Activated CD4-positive, alpha-beta T cell treated with anti-CD3 and anti-CD28 coated beads, Interleukin-2, amount 10 ng/mL, durations not matched to agents 24 days and 14 days (primary cell): ENCODE data around the gene CCDC188. TPM values are rescaled to one million over a fixed set of nuclear protein-coding genes. Genes with fewer than 3 reads are reported as not detected.
A peak's percentile ranks its signal among the peaks of the same experiment; 100 is the strongest.
"Not testable (repeated sequence)": the region's sequence is repeated elsewhere in the genome, so short reads cannot be mapped to it uniquely, and the experiment has no call there.

Experiments used
- DNase-seq: peaks from one replicate; pipeline ENCODE4 v3.0.0; 2022
- H3K27ac Mint-ChIP-seq: one replicate; pipeline ENCODE4 v1.8.0; 2022; ENCODE audit warnings: mild to moderate bottlenecking, mixed read lengths
- H3K27me3 Mint-ChIP-seq: one replicate; pipeline ENCODE4 v1.8.0; 2022; ENCODE audit warnings: mixed read lengths
- H3K36me3 Mint-ChIP-seq: one replicate; pipeline ENCODE4 v1.8.0; 2022; ENCODE audit warnings: low read depth, mild to moderate bottlenecking, mixed read lengths
- H3K4me1 Mint-ChIP-seq: one replicate; pipeline ENCODE4 v1.8.0; 2021; ENCODE audit warnings: mixed read lengths
- H3K4me3 Mint-ChIP-seq: one replicate; pipeline ENCODE4 v1.8.0; 2022; ENCODE audit warnings: mild to moderate bottlenecking, moderate library complexity, mixed read lengths
- H3K9me3 Mint-ChIP-seq: one replicate; pipeline ENCODE4 v1.8.0; 2021; ENCODE audit warnings: mixed read lengths
- intact Hi-C: fragments of 100-400 bp; cut with micrococcal nuclease; formaldehyde crosslinking; loops from one replicate; pipeline ENCODE4 v1.15.1; 2023
- total RNA-seq: library from RNA; stranded (reverse); gene quantifications from 2 replicates; pipeline ENCODE4 v1.2.3, GENCODE V29; 2022

CCDC188 gene
- total RNA-seq, 1 donor from 2014 or later: not detected

DNA sequence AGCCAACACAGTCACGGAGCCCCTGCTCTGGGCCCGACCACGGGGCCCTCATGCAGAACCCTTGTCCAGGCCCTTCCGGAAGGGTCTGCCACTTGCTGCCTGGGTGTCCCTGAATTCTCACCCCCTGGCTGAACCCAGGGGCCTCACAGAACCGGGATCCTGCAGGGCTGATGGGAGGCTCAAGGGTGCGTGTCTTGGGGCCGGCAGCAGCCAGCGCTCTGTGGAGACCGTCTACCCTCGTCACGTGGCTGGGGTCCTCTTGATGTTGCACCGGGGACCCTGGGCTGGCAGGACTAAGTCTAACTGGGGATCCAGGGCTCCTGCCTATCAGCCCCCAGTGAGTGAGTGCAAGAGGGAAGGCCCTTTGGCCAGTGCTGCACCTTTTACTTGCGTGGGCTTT, 19.3 kb upstream of the CCDC188 start:
- Mint-ChIP-seq H3K27me3 (no peaks in the 10 kb centered on the region), H3K4me3 (no peak overlapping the region), H3K36me3 (no peaks in the 10 kb centered on the region), H3K9me3 (no peaks in the 10 kb centered on the region), H3K4me1 (no peaks in the 10 kb centered on the region), H3K27ac (no peak overlapping the region)
- no peak for DNase-seq
- intact Hi-C loops: no loop called here

DNA sequence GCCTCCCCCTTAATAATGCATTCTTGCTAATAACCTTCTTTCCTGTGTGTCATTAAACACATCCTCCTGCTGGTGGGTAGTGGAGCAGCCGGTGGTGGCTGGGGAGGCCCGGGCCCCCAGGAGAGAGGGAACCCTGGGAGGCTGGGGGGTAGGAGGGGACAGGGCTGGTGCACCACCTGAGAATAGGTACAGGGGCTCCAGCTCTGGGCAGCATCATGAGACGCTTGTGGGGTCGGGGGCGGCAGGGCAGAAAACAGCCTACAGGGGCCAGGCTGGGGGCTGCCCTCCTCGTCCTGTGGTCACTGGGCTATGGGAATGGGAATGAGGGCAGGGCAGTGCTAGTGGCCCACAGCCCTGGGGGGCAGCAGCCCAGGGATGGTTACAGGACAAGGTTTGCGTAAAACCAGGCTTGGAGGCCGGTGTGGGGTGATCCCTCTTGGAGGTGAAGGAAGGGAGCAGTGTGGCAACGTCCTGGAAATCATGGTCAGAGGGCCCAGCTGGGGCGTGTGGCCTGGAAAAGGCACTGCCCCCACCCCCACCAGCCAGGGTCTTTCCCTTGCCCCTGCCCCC, 18.5 kb upstream of the CCDC188 start:
- Mint-ChIP-seq H3K27ac (no peak overlapping the region), H3K27me3 (no peaks in the 10 kb centered on the region), H3K9me3 (peaks cover 1% of the 10 kb centered on the region), H3K4me3 (no peak overlapping the region), H3K4me1 (no peaks in the 10 kb centered on the region), H3K36me3 (no peaks in the 10 kb centered on the region)
- DNase-seq: no peak
- intact Hi-C loops: no loop called here

DNA sequence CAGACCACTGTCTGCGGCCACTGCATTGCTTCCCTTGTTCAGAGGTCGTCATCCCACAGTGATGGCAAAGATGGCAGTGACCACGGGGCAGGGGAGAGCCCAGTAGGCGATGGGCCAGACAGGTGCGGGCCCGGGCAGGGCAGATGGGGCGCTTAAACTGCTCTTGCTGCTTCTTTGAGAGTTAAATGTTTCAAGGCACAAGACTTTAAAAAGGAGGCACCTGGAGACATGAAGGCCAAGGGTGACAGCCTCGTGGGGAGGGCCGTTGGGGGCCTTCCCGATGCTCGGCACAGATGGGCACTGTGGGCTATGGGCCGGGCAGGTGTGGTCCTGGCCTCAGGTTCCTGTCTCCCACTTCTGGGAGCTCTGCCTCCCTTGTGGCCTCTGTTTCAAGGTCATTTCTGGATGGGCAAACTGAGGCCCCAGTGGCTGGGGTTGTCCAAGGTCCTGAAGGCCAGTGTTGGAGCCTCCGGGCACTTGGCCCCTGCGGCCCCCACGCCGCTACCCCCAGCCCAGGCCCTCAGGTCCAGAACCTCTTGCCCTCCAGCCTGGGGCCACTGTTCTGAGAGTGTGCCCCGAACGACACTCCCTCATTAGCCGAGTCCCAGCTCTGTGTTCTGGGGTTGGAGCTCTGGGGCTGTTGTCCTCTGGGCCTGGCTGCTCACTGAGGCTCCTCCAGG, 16.9 kb upstream of the CCDC188 start:
- Mint-ChIP-seq H3K9me3 (peaks cover 4% of the 10 kb centered on the region), H3K36me3 (no peaks in the 10 kb centered on the region), H3K27ac (no peak overlapping the region), H3K4me1 (no peaks in the 10 kb centered on the region), H3K27me3 (no peaks in the 10 kb centered on the region), H3K4me3 (no peak overlapping the region)
- intact Hi-C loops: no loop called here
- no peak for DNase-seq

DNA sequence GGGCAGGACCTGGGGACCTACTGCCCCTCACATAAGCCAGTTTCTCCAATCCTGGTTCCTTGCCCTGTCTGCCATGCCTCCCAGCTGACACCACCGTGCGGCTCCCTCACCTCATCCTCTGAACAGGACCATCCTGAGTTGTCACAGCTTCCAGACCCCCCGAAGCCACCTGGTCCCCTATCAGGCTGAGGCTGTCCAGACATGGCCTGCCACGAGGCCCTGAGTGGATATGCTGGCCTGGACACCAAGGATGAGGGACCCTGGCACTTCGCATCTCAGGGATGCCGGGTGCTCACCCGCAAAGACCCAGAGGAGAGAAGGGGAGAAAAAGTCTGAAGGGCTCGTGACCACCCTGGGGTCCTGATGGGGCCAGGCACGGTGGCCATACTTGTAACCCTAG, 15.8 kb upstream of the CCDC188 start:
- Mint-ChIP-seq H3K36me3 (no peaks in the 10 kb centered on the region), H3K9me3 (peaks cover 4% of the 10 kb centered on the region), H3K4me3 (no peak overlapping the region), H3K4me1 (no peaks in the 10 kb centered on the region), H3K27ac (no peak overlapping the region), H3K27me3 (no peaks in the 10 kb centered on the region)
- no peak for DNase-seq
- intact Hi-C loops: no loop called here

DNA sequence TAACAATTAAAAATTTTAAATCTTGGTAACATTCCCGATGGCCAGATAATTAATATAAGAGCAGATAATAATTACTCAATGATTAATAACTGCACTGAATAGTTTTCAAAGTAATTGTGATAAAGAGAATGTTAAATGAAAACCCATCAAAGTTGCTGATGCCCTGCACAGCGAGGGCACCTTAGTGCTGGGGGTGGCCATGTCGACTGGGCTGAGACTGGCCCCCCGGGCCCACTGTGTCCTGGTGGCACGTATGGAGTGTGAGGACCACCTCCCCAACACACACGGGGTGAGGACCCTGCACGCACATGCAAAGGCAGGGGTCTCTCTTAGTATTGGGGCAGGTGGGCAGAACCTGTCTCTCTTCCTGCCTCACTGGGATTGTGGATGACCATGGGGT, 15.1 kb upstream of the CCDC188 start:
- Mint-ChIP-seq H3K27me3 (no peaks in the 10 kb centered on the region), H3K4me3 (no peak overlapping the region), H3K27ac (no peak overlapping the region), H3K4me1 (no peaks in the 10 kb centered on the region), H3K36me3 (no peaks in the 10 kb centered on the region), H3K9me3 (peaks cover 4% of the 10 kb centered on the region)
- intact Hi-C loops: no loop called here
- no peak for DNase-seq

DNA sequence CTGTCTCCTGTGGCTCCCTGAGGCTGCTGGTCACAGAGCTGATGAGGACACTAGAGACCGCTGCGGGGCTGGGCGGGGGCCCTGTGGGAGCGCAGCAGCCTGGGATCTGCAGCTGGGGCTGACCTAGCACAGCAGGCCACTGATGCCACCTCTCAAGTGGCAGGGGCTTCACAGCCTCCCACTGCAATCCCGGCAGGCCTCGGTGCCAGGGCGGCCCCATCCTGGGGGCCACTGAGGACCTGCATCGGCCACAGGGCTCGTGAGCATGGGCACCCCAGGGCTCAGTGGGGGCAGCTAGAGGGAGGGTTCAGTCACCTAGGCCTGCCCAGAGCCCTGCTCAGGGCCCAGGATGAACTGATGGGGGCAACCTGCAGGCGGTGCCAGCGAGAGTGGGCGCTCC, 14.6 kb upstream of the CCDC188 start:
- no peak for DNase-seq

DNA sequence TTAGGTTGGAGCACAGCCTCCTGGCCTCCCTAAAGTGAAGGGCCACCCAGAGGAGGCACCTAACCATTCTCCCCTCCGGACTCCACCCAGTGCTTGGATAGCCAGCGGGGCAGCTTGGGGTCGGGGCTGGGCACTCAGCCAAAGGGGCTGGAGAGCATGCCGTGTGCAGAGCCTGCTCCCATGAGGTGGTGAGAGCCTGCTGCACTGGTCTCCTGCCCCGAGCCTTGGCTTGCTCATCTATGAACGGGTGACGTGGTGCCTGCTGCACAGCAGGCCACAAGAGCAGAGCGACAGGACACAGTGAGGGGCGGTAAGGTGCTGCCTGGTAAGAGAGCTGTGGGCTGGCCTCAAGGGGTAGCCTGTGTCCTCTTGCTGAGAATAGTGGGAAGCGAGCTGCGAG, 14.0 kb upstream of the CCDC188 start:
- H3K27me3 Mint-ChIP-seq: no peaks in the 10 kb centered on the region
- intact Hi-C loops: no loop called here
- no peak overlapping the region for H3K4me3 Mint-ChIP-seq
- no peak for DNase-seq
- no peaks in the 10 kb centered on the region for H3K4me1 Mint-ChIP-seq
- H3K27ac Mint-ChIP-seq: no peak overlapping the region
- H3K9me3 Mint-ChIP-seq: peaks cover 4% of the 10 kb centered on the region
- H3K36me3 Mint-ChIP-seq: no peaks in the 10 kb centered on the region

More for the DNA sequence above, 14.6 kb upstream of the CCDC188 start:
- Mint-ChIP-seq H3K27me3 (no peaks in the 10 kb centered on the region), H3K4me1 (no peaks in the 10 kb centered on the region), H3K4me3 (no peak overlapping the region), H3K36me3 (no peaks in the 10 kb centered on the region), H3K9me3 (peaks cover 4% of the 10 kb centered on the region), H3K27ac (no peak overlapping the region)
- intact Hi-C loops: no loop called here

DNA sequence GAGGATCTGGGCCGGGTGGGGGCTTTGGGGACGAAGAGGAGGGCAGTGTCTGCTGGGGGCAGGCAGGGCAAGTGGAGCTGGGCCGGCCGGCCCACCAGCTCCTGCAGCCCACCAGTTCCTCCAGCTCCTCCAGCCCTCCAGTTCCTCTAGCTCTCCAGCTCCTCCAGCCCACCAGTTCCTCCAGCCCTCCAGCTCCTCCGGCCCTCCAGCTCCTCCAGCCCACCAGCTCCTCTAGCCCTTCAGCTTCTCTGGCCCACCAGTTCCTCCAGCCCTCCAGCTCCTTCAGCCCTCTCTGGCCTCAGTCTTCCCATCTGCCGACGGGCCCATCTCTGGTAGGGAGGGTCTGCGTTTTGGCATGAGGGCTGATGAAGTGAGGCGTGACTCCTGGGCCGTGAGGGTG, 9.2 kb upstream of the CCDC188 start:
- H3K4me3 Mint-ChIP-seq: no peak overlapping the region
- H3K9me3 Mint-ChIP-seq: peaks cover 4% of the 10 kb centered on the region
- no peaks in the 10 kb centered on the region for H3K27me3 Mint-ChIP-seq
- H3K36me3 Mint-ChIP-seq: no peaks in the 10 kb centered on the region
- DNase-seq: no peak
- H3K27ac Mint-ChIP-seq: no peak overlapping the region
- intact Hi-C loops: no loop called here
- H3K4me1 Mint-ChIP-seq: peaks cover 2% of the 10 kb centered on the region

DNA sequence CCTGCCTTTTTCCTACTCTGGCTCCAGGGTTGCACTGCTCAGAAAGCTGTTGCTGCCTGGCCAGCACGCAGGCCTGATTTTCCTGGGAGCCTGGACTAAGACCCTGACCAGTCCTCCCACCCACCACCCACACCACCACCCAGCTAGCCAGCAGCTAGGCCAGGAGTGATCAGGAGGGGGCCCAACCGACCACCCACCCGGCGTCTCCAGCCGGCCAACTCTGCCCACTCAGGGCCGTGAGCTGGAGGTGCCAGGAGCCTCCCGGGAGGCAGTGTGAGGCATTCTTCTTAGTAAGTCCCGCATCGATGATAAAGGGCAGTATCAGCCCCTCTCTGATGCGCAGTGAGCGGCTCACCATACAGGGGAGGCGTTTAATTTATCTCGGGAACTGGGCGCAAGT, 8.7 kb upstream of the CCDC188 start:
- not testable (repeated sequence) for DNase-seq, H3K4me3 Mint-ChIP-seq, H3K9me3 Mint-ChIP-seq, H3K4me1 Mint-ChIP-seq, H3K36me3 Mint-ChIP-seq, H3K27ac Mint-ChIP-seq, H3K27me3 Mint-ChIP-seq
- intact Hi-C loops: loop anchor here (5.0 kb wide), 1 partner anchor 108 kb away; the partner anchor contains the start of gene RTN4R

DNA sequence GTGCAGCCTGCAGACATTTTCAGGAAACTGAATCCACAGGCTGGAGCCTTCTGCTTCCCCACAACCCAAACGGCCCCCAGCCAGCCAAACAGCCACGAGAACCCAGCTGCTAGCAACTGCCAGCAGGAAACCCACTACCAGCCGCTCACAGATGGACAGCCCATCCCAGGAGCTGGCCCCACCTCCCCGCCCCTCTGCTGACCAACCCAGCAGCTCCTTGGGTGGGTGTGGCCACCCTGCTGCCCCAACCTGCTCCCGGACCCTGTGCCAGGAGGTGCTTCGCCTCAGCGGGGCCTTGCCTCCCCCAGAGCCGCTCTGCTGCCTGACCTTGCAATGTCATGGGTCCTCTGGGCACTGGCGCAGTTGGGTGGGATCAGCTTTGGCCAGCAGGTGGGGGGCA, 8.2 kb upstream of the CCDC188 start:
- intact Hi-C loops: loop anchor here (5.0 kb wide), 1 partner anchor 108 kb away; the partner anchor contains the start of gene RTN4R
- H3K4me1 Mint-ChIP-seq: peaks cover 2% of the 10 kb centered on the region
- H3K36me3 Mint-ChIP-seq: no peaks in the 10 kb centered on the region
- no peak for DNase-seq
- peaks cover under 1% of the 10 kb centered on the region for H3K9me3 Mint-ChIP-seq
- no peak overlapping the region for H3K27ac Mint-ChIP-seq
- no peak overlapping the region for H3K4me3 Mint-ChIP-seq
- H3K27me3 Mint-ChIP-seq: no peaks in the 10 kb centered on the region

DNA sequence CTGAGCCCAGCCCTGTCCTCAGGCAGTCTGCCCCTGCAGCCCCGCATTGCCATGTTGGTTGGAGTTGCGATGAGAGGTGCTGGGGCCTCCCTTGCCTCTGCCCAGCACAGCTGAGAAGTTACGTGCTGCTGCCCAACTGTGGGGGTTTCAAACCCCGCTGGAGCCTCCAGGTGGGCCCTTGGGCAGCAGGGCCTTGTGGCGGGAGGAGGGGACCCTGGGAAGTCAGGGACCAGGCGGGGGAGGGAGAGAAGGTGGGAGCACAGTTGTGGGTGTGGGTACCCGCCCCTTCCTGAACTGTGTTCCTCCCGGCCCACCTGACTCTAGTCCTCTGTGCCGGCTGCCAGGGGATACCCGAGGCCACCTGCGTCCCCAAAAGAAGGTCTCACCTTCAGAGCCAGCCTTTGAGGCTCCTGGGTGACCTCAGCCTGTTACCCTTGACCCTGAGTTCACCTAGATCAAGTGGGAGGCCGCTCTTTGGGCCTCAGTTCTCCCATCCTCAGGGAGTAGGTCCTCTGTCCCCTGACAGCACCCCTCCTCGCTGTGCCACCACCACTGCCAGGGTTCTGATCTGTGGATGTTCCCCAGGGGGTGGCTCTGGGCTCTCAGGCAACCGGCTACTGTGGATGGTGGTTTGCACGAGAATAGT, 7.7 kb upstream of the CCDC188 start:
- H3K36me3 Mint-ChIP-seq: no peaks in the 10 kb centered on the region
- no peak overlapping the region for H3K27ac Mint-ChIP-seq
- H3K4me1 Mint-ChIP-seq: peaks cover 2% of the 10 kb centered on the region
- no peaks in the 10 kb centered on the region for H3K27me3 Mint-ChIP-seq
- H3K4me3 Mint-ChIP-seq: no peak overlapping the region
- no peaks in the 10 kb centered on the region for H3K9me3 Mint-ChIP-seq
- DNase-seq: no peak
- intact Hi-C loops: loop anchor here (5.0 kb wide), 1 partner anchor 109 kb away; the partner anchor contains the start of gene RTN4R

DNA sequence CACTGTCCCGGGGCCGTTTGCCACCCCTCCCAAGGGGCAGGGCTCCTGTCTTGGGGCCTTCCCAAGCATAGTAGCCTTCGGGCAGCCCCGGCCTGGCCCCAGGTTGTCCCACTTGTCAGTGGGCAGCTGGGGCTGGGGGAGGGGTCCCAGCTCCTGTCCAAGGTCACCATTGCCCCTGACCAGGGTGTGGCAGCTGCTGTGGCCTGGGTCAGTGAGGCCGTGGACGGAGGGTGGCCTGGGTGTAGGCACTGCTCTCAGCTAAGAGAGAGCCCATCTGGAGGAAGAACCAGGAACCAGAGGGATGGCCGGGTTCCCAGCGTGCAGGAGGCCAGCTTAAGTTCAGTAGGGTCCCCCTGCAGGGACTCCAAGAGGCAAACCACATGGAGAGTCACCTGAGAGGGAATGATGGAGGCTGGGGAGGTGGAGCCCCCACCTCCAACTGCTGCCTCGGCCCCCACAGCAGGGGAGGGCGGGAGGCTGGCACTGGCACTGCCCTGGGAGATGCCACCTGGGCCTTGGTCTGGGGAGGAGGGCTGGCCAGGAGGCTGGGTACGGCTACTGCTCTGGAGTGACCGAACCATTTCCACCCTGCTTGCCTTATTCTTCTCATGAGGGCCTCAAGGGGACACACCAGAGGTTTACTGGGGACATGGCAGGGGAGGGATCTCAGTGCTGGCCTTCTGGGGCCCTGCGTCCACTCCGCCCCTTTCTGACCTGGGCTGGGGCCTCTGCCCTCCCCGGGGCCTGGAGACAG, 6.8 kb upstream of the CCDC188 start:
- Mint-ChIP-seq H3K4me3 (no peak overlapping the region), H3K27me3 (no peaks in the 10 kb centered on the region), H3K4me1 (peaks cover 2% of the 10 kb centered on the region), H3K9me3 (no peaks in the 10 kb centered on the region), H3K27ac (no peak overlapping the region), H3K36me3 (no peaks in the 10 kb centered on the region)
- intact Hi-C loops: loop anchor here (1.0 to 5.0 kb wide), 3 partner anchors 110 to 299 kb away; partner anchors contain the start of gene RTN4R
- no peak for DNase-seq

DNA sequence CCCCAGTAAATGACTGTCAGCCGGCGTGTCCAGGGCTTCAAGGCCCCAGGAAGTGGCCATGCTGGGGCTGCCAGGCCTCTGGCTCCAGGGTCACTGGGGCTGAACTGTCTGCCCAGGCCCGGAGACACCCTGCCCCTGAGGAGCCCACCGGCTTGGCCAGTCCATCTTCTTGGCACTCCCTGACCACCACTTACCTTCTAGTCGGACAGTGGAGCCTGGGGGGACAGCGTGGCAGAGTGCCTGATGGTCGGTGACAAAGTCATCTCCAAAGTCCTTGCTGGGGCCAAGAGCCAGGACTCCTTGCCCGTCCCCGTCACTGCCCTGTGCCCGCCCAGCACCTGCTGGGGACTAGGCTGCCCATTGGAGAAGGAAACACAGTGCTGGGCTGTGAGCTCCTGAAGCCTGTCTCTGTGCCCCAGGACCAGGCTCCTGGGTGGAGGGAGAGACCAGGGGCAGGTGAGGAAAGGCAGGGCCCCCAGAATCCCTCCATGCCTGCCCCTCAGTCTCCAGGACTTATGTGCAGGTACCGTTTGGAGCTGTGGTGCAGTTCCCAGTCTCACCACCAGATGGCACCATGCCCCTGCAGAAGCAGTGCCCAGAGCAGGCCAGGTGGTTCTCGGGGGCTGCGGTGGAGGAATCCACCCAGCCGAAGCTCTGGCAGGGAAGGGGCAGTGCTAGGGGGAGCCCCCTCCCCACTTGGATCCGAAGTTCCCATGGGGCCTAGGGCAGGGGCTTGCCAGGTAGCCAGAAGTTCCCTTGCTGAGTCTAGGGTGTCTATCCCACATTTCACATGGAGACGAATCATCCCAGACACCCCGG, 6.0 kb upstream of the CCDC188 start:
- H3K36me3 Mint-ChIP-seq: no peaks in the 10 kb centered on the region
- H3K27me3 Mint-ChIP-seq: no peaks in the 10 kb centered on the region
- no peaks in the 10 kb centered on the region for H3K9me3 Mint-ChIP-seq
- intact Hi-C loops: loop anchor here (1.0 to 5.0 kb wide), 3 partner anchors 110 to 299 kb away; partner anchors contain the start of gene RTN4R
- peaks cover 2% of the 10 kb centered on the region for H3K4me1 Mint-ChIP-seq
- no peak overlapping the region for H3K4me3 Mint-ChIP-seq
- peak; percentile 96 for DNase-seq
- no peak overlapping the region for H3K27ac Mint-ChIP-seq
